Measurements from ENCODE around the gene ANO7.

ANO7 gene

GRCh38 chr2:241208058-241208457 lies 19.6 kb downstream of the ANO7 start:
- H3K4me3 ChIP-seq (ENCODE audit: low read length), result no peak overlapping the region
- no peak for DNase-seq
- H3K4me1 ChIP-seq (ENCODE audit: low read length), result no peaks in the 10 kb centered on the region
- H3F3A ChIP-seq (ENCODE audit: insufficient read depth, low read length), result no peaks in the 10 kb centered on the region
- H2AFZ ChIP-seq (ENCODE audit: low read length), result no peak overlapping the region
- H3K79me2 ChIP-seq (ENCODE audit: low read length), result no peaks in the 10 kb centered on the region
- H3K27ac ChIP-seq (ENCODE audit: low read length), result no peak overlapping the region
- no peak overlapping the region for H3K9ac ChIP-seq (ENCODE audit: low read length)
- TF ChIP-seq EZH2phosphoT487 (IDR thresholded peaks at IDR 0.05; ENCODE audit: low read length) (no peak), CTCF (IDR thresholded peaks at IDR 0.05; ENCODE audit: low read length) (no peak), EZH2 (optimal IDR thresholded peaks at IDR 0.05; ENCODE audit: low read depth, low read length) (no peak)
- H4K20me1 ChIP-seq (ENCODE audit: insufficient read depth, low read length), result no peaks in the 10 kb centered on the region
- no peaks in the 10 kb centered on the region for H3K9me2 ChIP-seq (replicated peaks; ENCODE audit: insufficient read depth, low read length)
- H3K27me3 ChIP-seq (replicated peaks; ENCODE audit: insufficient read depth, low read length), result peaks cover 43% of the 10 kb centered on the region
- no peaks in the 10 kb centered on the region for H3K36me3 ChIP-seq (replicated peaks; ENCODE audit: insufficient read depth, low read length)
- no peak overlapping the region for H3K4me2 ChIP-seq (ENCODE audit: low read depth, low read length)
- no peaks in the 10 kb centered on the region for H3K9me3 ChIP-seq (replicated peaks; ENCODE audit: insufficient read depth, low read length)

GRCh38 chr2:241209271-241209670 lies 20.8 kb downstream of the ANO7 start:
- no peak overlapping the region for H3K4me3 ChIP-seq (ENCODE audit: low read length)
- H3K9ac ChIP-seq (ENCODE audit: low read length), result no peak overlapping the region
- no peaks in the 10 kb centered on the region for H4K20me1 ChIP-seq (ENCODE audit: insufficient read depth, low read length)
- DNase-seq, result no peak
- no peak for TF ChIP-seq EZH2phosphoT487 (IDR thresholded peaks at IDR 0.05; ENCODE audit: low read length)
- no peaks in the 10 kb centered on the region for H3K36me3 ChIP-seq (replicated peaks; ENCODE audit: insufficient read depth, low read length)
- H3K9me2 ChIP-seq (replicated peaks; ENCODE audit: insufficient read depth, low read length), result no peaks in the 10 kb centered on the region
- no peaks in the 10 kb centered on the region for H3F3A ChIP-seq (ENCODE audit: insufficient read depth, low read length)
- H3K79me2 ChIP-seq (ENCODE audit: low read length), result no peaks in the 10 kb centered on the region
- H2AFZ ChIP-seq (ENCODE audit: low read length), result no peak overlapping the region
- no peaks in the 10 kb centered on the region for H3K4me1 ChIP-seq (ENCODE audit: low read length)
- H3K27me3 ChIP-seq (replicated peaks; ENCODE audit: insufficient read depth, low read length), result peaks cover 44% of the 10 kb centered on the region
- no peak overlapping the region for H3K27ac ChIP-seq (ENCODE audit: low read length)
- H3K4me2 ChIP-seq (ENCODE audit: low read depth, low read length), result no peak overlapping the region
- no peaks in the 10 kb centered on the region for H3K9me3 ChIP-seq (replicated peaks; ENCODE audit: insufficient read depth, low read length)

GRCh38 chr2:241211276-241211675 lies 22.8 kb downstream of the ANO7 start:
- Histone ChIP-seq H3K9me3 (replicated peaks; ENCODE audit: insufficient read depth, low read length) (no peaks in the 10 kb centered on the region), H3K4me1 (ENCODE audit: low read length) (no peaks in the 10 kb centered on the region), H3K36me3 (replicated peaks; ENCODE audit: insufficient read depth, low read length) (no peaks in the 10 kb centered on the region), H2AFZ (ENCODE audit: low read length) (no peak overlapping the region), H3K4me3 (ENCODE audit: low read length) (no peak overlapping the region), H3K9me2 (replicated peaks; ENCODE audit: insufficient read depth, low read length) (no peaks in the 10 kb centered on the region), H3K27me3 (replicated peaks; ENCODE audit: insufficient read depth, low read length) (peaks cover 44% of the 10 kb centered on the region), H3K9ac (ENCODE audit: low read length) (no peak overlapping the region), H4K20me1 (ENCODE audit: insufficient read depth, low read length) (no peaks in the 10 kb centered on the region), H3K27ac (ENCODE audit: low read length) (no peak overlapping the region), H3K79me2 (ENCODE audit: low read length) (no peaks in the 10 kb centered on the region), H3F3A (ENCODE audit: insufficient read depth, low read length) (no peaks in the 10 kb centered on the region), H3K4me2 (ENCODE audit: low read depth, low read length) (no peak overlapping the region)
- TF ChIP-seq EZH2phosphoT487 (IDR thresholded peaks at IDR 0.05; ENCODE audit: low read length) (no peak), CTCF (IDR thresholded peaks at IDR 0.05; ENCODE audit: low read length) (no peak), EZH2 (optimal IDR thresholded peaks at IDR 0.05; ENCODE audit: low read depth, low read length) (no peak)
- DNase-seq, result no peak

- Histone ChIP-seq H3K4me2 (ENCODE audit: low read depth, low read length) (no peak overlapping the region), H3K9ac (ENCODE audit: low read length) (no peak overlapping the region), H3K36me3 (replicated peaks; ENCODE audit: insufficient read depth, low read length) (no peaks in the 10 kb centered on the region), H3K4me3 (ENCODE audit: low read length) (no peak overlapping the region), H4K20me1 (ENCODE audit: insufficient read depth, low read length) (no peaks in the 10 kb centered on the region), H3K4me1 (ENCODE audit: low read length) (no peaks in the 10 kb centered on the region), H3K9me2 (replicated peaks; ENCODE audit: insufficient read depth, low read length) (no peaks in the 10 kb centered on the region), H3K27ac (ENCODE audit: low read length) (no peak overlapping the region), H3K9me3 (replicated peaks; ENCODE audit: insufficient read depth, low read length) (no peaks in the 10 kb centered on the region), H3K79me2 (ENCODE audit: low read length) (no peaks in the 10 kb centered on the region), H3K27me3 (replicated peaks; ENCODE audit: insufficient read depth, low read length) (peaks cover 54% of the 10 kb centered on the region), H2AFZ (ENCODE audit: low read length) (no peak overlapping the region), H3F3A (ENCODE audit: insufficient read depth, low read length) (no peaks in the 10 kb centered on the region)
- TF ChIP-seq CTCF (IDR thresholded peaks at IDR 0.05; ENCODE audit: low read length) (no peak), EZH2 (optimal IDR thresholded peaks at IDR 0.05; ENCODE audit: low read depth, low read length) (no peak), EZH2phosphoT487 (IDR thresholded peaks at IDR 0.05; ENCODE audit: low read length) (no peak)
- DNase-seq, result no peak
These were observed 24.6 kb downstream of the ANO7 start for GRCh38 chr2:241213041-241213440.

Data from MM.1S (cell line).